ENCODE data around the gene ALAS1.
A peak's percentile ranks its signal among the peaks of the same experiment; 100 is the strongest.
"Not testable (repeated sequence)": the region's sequence is repeated elsewhere in the genome, so short reads cannot be mapped to it uniquely, and the experiment has no call there.

ALAS1 gene

GRCh38 chr3:52197842-52198625 lies at the start of gene ALAS1:
Gene ALAS1 (plus strand): TSS chr3:52198160. CDS start chr3:52199242, 1,082 bp downstream.
- peak; percentile 94 for DNase-seq

DNA sequence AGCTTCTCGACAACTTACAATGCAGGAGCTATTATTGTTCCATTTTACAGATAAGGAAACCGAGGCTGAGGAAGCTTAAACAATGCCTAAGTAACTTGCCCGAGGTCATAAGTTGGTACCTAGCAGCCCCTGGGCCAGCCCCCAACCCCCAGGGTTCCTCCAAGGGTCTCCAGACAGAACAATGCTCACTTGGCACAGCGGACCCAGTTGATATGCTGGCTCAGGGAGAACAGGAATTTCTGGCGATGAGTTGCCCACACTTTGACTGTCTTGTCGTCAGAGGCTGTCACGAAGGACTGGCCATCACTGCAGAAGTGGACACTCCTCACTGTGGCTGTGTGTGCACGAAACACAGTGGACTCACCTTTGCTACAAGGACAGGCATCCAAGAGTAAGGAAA lies 48.9 kb upstream of the ALAS1 start:
- DNase-seq = no peak

GRCh38 chr3:52149726-52150125 lies 48.2 kb upstream of the ALAS1 start:
- DNase-seq = no peak

- DNase-seq = no peak
Observed at GRCh38 chr3:52150357-52150756, 47.6 kb upstream of the ALAS1 start.

DNA sequence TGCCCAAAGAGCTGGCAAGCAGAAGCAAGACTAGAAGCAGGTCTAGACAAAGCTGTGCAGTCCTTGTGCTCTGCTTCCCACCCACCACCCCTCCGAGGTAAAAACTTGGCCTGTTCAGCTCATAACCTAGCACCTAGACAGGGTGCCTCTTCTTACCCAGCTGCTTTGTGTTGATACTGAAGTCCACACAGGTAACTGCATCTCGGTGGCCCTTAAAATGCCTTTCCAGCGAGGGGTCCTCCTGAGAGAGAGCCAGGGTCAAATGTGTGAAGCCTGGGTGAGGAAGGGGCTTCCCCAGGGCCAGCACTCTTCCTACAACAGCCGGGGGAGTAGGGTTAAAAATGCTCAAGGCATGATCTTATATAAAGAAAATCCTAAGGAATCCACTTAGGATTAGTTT lies 47.1 kb upstream of the ALAS1 start:
- no peak for DNase-seq

GRCh38 chr3:52151991-52152390 lies 46.0 kb upstream of the ALAS1 start:
- DNase-seq = not testable (repeated sequence)

GRCh38 chr3:52153389-52154096 lies 44.4 kb upstream of the ALAS1 start:
- DNase-seq = no peak

GRCh38 chr3:52154135-52155094 lies 43.5 kb upstream of the ALAS1 start, which contains the start of gene POC1A:
Gene POC1A (minus strand): TSS chr3:52154423. CDS start chr3:52154372, 51 bp downstream.
- peak; percentile 88 for DNase-seq

DNA sequence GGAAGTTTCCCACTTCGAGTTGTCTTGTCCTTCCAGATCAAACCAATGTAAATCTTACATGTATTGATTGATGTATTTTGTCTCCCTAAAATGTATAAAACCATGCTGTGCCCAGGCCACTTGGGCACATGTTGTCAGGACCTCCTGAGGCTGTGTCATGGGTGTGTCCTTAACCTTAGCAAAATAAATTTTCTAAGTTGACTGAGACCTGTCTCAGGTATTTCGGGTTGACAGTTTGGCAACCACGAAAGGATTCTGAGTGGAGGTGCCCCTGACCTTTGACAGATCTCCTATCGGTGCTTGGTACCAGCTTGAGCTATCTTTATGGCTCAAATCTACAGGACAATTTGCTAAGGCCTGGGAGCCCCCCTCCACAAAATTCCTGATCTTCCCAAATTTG lies 42.0 kb upstream of the ALAS1 start:
- no peak for DNase-seq

- DNase-seq = no peak
Observed at GRCh38 chr3:52159503-52159902, 38.5 kb upstream of the ALAS1 start.

DNA sequence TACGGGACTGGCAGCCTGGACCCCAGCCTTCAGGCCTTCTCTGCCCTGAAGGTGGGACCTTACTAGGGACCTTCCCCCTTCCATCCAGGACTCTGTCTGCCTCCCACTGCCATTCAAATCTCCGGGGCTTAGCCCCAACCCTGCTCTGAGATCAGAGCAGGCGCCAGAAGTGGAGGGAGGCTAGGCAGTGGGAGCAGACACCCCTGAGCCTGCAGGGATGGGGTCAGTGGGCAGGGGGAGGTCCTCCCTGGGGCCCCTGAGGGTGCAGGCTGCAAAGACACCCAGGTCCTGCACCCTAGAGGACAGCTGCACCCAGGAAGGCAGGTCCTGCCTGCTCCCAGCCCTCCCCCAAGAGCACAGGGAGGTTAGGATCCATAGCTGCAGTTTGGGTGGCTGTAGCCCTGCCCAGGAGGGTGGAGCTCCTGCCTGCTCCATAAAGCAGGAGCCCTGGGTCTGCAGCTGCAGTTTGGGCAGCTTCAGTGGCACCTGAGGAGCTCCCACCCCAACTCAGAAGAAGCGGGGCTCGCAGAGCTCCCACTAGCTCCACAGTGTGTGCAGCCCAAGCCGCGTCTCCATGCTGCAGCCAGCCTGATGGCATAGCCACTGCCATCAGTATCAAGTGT lies 35.6 kb upstream of the ALAS1 start:
- DNase-seq = no peak

- no peak for DNase-seq
Observed at GRCh38 chr3:52167240-52167639, 30.7 kb upstream of the ALAS1 start.

DNA sequence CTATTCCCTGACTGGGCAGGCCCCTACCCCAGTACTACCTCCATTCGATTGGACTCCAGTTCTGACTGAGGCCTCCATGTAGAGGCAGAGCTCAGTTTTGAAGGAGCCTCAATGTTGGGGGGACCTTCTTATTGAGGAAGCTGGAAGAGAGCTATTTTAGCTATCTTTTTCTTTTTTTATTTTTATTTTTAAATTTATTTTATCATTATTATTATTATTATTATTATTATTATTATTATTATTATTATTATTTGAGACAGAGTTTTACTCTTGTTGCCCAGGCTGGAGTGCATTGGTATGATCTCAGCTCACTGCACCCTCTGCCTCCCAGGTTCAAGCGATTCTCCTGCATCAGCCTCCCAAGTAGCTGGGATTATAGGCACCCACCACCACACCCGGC lies 27.7 kb upstream of the ALAS1 start:
- DNase-seq = not testable (repeated sequence)

DNA sequence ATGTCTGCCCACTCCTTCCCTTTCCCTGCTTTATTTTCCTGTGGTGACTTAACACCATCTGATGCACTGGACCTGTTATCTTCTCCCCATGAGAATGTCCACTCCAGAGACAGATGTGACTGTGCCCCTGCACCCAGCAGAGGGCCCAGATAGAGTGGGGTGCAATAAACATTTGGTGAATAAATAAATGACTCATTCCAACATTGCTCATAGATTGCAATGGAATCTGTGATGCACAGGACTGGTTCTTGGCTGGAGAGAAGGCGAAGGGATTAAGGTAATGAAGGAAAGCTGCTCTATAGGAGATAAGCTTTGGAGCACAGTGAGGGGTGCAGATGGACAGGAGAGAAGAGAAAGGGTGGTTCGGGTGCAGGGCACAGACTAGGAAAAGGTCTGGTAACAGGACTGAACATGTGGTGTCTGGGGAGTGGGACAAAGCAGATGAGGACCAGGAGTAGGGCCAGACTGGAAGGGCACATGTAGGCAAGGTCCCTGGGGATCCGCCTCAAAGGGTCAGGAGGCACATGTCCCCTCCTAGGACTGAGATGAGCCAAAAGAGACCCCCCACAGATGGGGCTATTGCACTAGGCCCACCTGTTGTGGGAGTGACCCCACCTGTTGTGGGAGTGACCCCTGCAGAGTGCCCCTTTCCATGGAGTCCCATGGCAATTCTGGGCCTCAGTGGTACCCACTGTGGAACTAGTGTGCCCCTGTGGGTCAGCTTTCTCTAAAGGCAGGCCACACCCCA lies 26.3 kb upstream of the ALAS1 start:
- no peak for DNase-seq

- no peak for DNase-seq
Observed at GRCh38 chr3:52172262-52172757, 25.6 kb upstream of the ALAS1 start.

- no peak for DNase-seq
Observed at GRCh38 chr3:52173101-52173500, 24.9 kb upstream of the ALAS1 start.

- no peak for DNase-seq
Observed at GRCh38 chr3:52174896-52175295, 23.1 kb upstream of the ALAS1 start.

- no peak for DNase-seq
Observed at GRCh38 chr3:52175416-52176179, 22.4 kb upstream of the ALAS1 start.

DNA sequence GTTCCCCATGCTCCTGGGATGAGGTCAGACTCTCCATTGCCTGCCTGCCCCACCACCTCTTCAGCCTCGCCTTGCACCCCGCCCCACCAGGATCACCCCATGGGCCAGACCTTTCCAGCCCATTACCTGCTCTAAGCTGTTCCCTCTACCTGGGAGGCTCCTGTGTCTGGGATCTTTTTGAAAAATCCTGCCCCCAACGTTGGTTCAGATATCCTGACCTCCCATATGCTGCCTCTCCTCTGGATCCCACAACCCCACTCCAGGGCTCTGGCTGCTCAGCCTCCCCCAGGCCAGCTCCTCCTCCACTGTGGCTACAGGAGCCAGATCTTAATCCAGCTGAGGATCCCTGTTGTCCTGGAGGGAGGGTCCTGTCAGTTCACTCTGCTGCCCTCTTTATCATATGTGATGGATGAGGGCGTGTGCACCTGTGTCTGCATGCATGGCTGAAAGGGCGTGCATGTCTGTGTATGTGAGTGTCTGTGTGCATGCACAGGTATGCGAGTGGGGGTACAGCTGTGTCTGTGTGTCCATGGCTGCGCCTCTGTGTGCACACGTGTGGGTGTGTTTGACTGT lies 21.7 kb upstream of the ALAS1 start:
- DNase-seq = no peak

GRCh38 chr3:52176951-52177700 lies 20.8 kb upstream of the ALAS1 start:
- DNase-seq = no peak

All from CD4-positive, alpha-beta T cell treated with Interleukin-10 for 1 hour (primary cell).